ENCODE data around the gene PI4KA.

The PI4KA gene

GRCh38 chr22:20865331-20865730 is 6.7 kb upstream of the PI4KA start:
- peaks cover 13% of the 10 kb centered on the region for H3K4me1 ChIP-seq
- H3K4me3 ChIP-seq (ENCODE audit: low read depth, low read length), result no peak overlapping the region
- H3K9me3 ChIP-seq, result no peaks in the 10 kb centered on the region
- H3K27me3 ChIP-seq, result no peaks in the 10 kb centered on the region
- no peak for TF ChIP-seq CTCF (IDR thresholded peaks at IDR 0.05; ENCODE audit: low read depth, low read length)
- DNase-seq, result no peak
- H3K36me3 ChIP-seq, result peaks cover 5% of the 10 kb centered on the region; the same call in 1 of the 2 replicates

GRCh38 chr22:20864186-20864908 is 5.7 kb upstream of the PI4KA start:
- Histone ChIP-seq H3K27me3 (no peaks in the 10 kb centered on the region), H3K9me3 (no peaks in the 10 kb centered on the region), H3K4me1 (peaks cover 13% of the 10 kb centered on the region), H3K4me3 (ENCODE audit: low read depth, low read length) (no peak overlapping the region), H3K36me3 (peaks cover 5% of the 10 kb centered on the region; the same call in 1 of the 2 replicates)
- TF ChIP-seq CTCF (IDR thresholded peaks at IDR 0.05; ENCODE audit: low read depth, low read length), result no peak
- no peak for DNase-seq

GRCh38 chr22:20863366-20863765 is 4.8 kb upstream of the PI4KA start:
- peaks cover 13% of the 10 kb centered on the region for H3K4me1 ChIP-seq
- peaks cover 5% of the 10 kb centered on the region; the same call in 1 of the 2 replicates for H3K36me3 ChIP-seq
- H3K4me3 ChIP-seq (ENCODE audit: low read depth, low read length), result no peak overlapping the region
- H3K9me3 ChIP-seq, result no peaks in the 10 kb centered on the region
- no peak for DNase-seq
- TF ChIP-seq CTCF (IDR thresholded peaks at IDR 0.05; ENCODE audit: low read depth, low read length), result no peak
- H3K27me3 ChIP-seq, result no peaks in the 10 kb centered on the region

GRCh38 chr22:20862540-20862939 is 3.9 kb upstream of the PI4KA start:
- Histone ChIP-seq H3K27me3 (no peaks in the 10 kb centered on the region), H3K9me3 (no peaks in the 10 kb centered on the region), H3K36me3 (peaks cover 5% of the 10 kb centered on the region; the same call in 1 of the 2 replicates), H3K4me3 (ENCODE audit: low read depth, low read length) (no peak overlapping the region), H3K4me1 (peaks cover 10% of the 10 kb centered on the region)
- no peak for DNase-seq
- no peak for TF ChIP-seq CTCF (IDR thresholded peaks at IDR 0.05; ENCODE audit: low read depth, low read length)

GRCh38 chr22:20859615-20860014 is 1.0 kb upstream of the PI4KA start:
- no peaks in the 10 kb centered on the region for H3K4me1 ChIP-seq
- H3K27me3 ChIP-seq, result no peaks in the 10 kb centered on the region
- H3K36me3 ChIP-seq, result no peaks in the 10 kb centered on the region
- no peak for DNase-seq
- no peaks in the 10 kb centered on the region for H3K9me3 ChIP-seq
- TF ChIP-seq CTCF (IDR thresholded peaks at IDR 0.05; ENCODE audit: low read depth, low read length), result no peak
- H3K4me3 ChIP-seq (ENCODE audit: low read depth, low read length), result peak overlapping the region; percentile 72

GRCh38 chr22:20857838-20858614 is 585 bp downstream of the PI4KA start:
- Histone ChIP-seq H3K27me3 (no peaks in the 10 kb centered on the region), H3K9me3 (no peaks in the 10 kb centered on the region), H3K4me3 (ENCODE audit: low read depth, low read length) (peak overlapping the region; percentile 93), H3K36me3 (no peaks in the 10 kb centered on the region), H3K4me1 (no peaks in the 10 kb centered on the region)
- TF ChIP-seq CTCF (IDR thresholded peaks at IDR 0.05; ENCODE audit: low read depth, low read length), result no peak
- DNase-seq, result peak; percentile 95
